Measurements from ENCODE around the gene SLC22A13.
"Not testable (repeated sequence)": the region's sequence is repeated elsewhere in the genome, so short reads cannot be mapped to it uniquely, and the experiment has no call there.

Gene SLC22A13

DNA sequence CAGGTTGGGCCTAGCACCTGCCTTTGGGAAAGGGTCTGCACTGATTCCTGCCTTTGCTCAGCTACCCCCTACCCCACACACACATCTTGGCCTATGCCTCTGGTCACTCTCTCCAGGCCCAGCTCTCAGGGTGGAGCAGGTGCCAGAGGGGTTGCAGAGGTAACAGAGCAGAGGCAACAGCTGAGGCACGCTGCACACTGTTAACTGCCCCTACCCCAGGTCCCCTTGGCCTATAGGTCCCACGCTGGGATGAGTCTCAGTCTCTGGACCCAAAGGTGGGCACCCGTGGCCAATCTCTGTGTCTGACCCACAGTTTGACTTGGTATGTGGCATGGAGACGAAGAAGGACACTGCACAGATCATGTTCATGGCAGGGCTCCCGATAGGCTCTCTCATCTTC, 41.3 kb downstream of the SLC22A13 start:
- DNase-seq, result no peak

DNA sequence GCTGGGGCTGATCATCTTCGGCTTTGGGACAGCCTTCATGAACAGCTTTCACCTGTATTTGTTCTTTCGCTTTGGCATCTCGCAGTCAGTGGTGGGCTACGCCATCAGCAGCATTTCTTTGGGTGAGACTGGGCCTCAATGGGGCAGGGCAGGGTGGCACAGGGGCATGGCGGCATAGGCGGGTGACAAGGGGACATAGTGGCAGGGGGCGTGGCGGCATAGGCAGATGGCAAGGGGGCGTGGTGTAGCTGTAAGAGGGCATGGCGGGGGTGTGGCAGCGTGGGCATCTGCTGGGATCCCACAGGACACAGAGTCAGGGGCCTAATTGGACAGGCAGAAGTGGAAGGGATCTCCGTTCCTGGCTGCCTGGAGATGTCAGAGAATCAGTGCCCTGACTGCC, 42.0 kb downstream of the SLC22A13 start:
- DNase-seq, result no peak

DNA sequence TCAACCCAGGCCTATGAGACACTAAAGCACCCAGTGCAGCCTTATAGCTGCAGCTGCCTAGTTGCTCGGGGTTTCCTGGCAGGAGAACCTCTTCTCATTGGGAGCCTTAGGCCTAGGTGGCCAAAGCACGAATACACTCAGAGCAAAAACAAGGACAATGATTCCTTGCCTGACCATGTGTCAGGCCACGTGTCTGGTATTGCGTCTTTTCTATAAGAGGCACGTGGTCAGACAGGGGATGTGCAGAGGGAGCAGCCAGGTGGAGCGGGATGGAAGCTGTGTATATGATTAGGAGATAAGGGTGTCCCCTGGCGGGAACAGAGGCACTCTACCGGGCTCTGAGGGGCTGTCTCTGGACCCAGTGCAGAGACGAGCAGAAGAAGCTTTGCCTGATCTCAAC, 42.8 kb downstream of the SLC22A13 start:
- no peak for DNase-seq

DNA sequence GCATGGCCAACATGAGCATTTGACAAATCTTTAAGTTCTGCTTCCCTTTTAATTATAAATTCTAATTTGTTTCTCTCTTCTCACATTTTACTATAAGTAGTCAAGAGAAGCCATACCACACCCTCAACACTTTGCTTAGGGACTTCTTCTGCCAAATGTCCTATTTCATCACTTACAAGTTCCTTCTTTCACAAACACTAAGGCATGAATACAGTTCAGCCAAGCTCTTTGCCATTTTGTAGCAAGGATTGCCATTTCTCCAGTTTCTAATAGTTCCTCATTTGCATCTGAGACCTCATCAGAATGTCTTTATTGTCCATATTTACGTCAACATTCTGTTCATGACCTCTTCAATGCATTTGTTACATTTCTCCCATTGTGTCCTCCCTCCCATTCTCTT, 45.9 kb downstream of the SLC22A13 start:
- no peak for DNase-seq

DNA sequence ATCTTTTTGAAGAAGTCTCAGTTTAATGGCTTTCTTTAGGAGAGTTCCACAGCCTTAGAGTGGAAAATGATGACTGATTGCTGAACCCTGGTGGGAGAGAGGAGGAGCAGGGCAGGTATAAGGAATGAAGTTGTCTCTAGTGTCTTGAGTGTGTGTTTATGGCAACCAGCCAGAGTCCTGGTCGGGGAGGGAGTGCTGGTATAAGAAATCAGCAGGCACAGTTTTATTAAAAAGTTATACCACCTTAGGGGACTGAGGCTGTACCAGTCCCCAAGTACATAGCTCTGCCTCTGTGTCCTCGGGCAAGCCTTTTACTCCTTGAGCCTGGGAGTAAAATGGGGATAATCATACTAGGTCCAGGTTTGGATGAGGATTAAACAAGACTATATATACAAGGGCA, 46.3 kb downstream of the SLC22A13 start:
- no peak for DNase-seq

DNA sequence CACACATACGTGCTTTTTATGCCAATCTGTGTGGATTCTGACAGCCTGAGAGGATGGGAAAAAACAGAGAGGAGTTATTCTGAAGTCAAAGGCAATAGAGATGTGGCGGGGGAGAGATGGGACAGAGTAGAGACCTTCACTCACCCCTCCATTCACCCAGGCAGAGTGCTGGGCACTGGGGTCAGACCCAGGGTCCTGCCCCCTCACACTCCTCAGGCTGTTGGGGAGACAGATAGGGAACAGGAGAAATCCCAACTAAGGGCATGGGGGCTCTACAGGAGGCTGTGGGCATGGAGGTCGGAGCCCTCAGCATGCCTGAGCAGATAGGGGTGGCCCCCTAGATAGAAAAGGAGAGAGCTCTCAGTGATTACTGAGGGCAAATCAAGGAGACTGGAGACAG, 46.7 kb downstream of the SLC22A13 start:
- DNase-seq, result no peak

DNA sequence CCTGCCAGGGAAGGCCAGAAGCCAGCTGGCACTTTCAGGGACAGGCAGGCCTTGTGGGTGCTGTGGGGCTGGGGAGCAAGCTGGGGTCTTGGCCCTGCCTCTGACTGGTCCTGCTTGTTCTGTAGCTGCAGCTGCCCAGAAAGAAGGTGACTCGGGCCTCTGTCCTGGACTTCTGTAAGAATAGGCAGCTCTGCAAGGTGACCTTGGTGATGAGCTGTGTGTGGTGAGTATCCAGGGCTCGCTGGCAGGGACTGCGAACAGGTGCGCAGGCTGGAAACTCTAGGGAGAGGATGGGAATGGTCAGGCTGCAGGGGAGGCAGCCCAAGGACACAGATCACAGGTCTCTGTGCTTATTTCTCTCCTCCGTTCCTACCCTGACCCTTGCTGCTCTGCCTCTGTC, 47.7 kb downstream of the SLC22A13 start:
- no peak for DNase-seq

DNA sequence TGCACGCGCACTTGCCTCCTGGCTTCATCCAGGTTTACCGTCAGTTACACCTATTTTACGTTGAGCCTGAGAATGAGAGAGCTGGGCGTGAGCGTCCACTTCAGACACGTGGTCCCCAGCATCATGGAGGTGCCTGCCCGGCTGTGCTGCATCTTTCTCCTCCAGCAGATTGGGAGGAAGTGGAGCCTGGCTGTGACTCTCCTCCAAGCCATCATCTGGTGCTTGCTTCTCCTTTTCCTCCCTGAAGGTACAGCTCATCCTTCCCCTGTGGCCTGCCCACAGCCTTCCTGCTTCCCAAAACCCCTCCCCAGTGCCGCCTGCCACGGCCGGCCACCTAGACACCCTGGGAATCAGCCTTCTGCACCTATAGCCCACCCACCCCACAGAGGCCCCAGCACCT, 48.1 kb downstream of the SLC22A13 start:
- no peak for DNase-seq

DNA sequence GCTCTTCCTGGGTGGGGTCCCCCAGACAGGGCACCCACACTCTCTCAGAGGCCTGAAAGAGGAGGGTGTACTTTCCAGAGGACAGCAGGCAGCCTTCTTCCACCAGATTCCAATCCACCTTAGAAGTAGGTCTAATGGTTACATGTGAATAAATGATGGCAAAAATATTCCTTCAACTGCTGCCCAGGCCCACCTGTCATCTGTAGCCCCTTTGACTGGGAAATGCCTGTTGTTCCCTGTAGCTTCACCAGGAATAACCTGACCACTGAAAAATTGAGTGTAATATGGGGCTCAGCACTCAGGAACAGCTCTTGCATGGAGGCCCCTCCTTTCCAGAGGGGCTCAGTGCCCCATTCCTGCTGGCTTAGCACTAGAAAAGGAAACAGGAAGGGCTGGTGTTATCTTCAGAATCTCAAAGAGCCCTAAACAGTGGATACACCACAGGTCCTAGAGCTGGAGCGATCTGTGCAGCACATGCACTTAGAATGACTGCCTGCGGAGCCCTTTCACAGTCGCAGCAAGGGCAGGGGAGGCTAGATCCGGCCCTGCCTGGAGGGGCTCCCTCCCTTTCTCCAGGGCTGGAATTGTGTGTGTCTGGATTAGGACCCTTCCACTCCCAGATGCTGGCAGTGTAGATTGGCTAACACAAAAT, 48.6 kb downstream of the SLC22A13 start:
- no peak for DNase-seq

DNA sequence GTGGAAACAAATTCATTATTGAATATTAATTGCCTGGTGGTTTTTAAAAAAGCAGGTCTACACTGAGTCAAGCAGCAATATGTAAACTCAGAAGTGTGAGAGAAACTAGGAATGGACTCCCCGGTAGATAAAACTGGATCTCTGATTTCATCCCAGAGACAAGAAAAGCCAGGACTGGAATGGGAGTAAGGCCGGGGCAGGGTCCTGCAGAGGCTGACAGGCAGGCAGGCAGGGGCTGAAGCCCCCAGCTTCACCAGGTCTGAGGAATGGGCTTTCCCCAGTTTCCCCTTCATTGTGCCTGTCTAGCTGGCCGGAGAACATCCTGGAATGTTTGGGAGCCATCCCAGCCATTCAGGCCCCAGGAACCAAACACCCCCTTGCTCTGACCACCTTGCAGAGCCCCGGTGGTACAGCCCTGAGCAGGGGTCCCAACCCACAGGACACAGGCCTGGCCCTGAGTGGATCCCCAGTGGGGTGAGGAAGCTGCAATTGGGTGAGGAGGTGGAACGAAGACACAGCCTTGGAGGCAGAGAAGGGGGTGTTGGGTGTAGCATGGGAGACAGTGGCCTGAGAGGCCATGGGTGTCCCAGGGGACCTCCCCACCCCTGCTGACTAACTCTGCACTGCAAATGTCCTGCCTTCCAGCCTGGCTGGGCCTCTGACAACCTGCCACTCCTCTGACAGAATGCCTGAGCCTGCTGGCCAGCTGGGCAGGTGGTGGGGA, 49.3 kb downstream of the SLC22A13 start:
- DNase-seq, result no peak

DNA sequence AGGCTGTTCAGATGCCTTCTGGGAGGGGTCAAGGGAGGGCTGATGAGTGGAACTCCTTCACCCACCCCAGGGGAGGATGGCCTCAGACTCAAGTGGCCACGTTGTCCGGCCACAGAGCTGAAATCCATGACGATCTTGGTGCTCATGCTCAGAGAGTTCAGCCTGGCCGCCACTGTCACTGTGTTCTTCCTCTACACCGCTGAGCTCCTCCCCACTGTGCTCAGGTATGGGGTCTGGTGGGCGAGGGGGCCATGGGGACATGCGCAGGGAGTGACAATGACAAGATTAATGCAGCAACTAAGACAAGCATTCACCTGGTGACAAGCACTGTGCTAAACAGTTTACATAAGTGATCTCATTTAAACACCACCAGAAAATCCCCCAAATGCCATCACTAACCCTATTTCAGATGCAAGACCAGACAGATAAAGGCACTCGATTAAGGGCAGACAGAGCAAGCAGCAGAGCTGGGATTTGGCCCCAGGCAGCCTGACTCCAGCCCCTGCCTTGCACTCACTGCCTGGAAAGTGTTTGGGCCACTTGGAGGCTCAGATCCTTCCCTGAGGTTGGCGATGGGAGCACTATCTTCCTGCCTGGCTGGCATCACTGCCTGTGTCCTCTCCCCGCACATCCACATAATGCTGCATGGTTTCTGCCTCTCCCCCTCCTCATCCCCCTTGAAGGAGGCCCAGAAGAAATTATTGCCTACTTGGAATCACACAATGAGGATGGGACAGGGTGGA, 50.0 kb downstream of the SLC22A13 start:
- no peak for DNase-seq

DNA sequence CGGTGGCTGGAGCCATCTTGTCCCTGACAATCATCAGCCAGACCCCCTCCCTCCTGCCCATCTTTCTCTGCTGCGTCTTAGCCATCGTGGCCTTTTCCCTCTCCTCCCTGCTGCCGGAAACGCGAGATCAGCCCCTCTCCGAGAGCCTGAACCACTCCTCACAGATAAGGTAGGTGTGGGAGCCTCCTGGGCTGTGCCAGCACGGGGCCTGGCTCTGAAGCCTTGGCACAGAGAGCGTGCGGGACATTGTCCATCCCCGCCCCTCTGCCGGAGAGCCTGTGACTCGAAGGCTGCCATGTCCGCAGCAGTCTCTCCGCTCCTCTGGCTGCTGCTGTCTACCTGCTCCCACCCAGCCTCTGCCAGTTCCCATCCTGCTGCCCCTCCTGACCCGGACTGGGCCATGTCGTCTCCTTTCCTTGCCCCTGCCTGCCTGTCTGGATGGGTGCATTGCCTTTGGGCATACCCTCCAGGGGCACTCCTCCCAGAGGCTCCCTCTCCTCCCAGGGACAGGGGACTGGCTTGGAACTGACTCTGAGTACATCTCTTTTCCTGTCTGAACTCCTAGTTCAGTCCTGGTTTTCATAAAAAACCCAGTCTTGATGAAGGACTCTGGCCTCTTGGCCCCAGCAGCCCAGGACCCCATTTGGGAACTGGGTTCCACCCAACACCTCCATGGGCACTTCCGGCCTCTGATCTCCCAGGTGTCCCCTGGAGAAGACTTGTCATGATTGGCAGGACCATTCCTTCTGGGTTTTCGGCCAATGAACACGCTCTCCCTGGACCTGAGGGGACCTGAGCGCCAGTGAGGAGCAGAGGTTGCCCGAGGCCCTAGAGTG, 51.0 kb downstream of the SLC22A13 start:
- DNase-seq, result no peak

DNA sequence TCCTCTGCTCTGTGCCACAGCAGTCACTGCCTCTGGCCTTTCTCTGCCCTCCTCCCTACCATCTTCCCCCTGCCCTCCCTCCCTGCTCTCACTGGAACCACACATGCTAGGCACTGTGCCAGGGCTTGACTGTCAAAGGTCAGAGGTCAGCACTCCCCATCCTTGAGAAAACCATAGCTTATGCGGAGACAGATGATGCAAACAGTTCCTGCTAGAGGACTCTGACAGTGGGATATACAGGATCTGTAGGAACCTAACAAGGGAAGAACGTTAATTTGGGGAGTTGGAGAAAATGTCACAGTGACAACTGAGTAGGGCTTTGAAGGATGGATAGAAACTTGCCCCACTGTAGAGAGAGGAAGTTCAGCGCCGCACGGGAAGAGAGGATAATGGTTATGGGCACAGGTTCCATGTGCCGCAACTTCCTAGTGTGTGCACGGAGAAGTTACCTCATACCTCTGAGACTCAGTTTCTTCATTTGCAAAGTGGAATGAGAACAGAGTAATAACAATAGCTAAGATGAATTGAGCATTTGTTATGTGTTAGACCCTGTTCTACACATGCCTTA, 51.7 kb downstream of the SLC22A13 start:
- DNase-seq, result no peak

DNA sequence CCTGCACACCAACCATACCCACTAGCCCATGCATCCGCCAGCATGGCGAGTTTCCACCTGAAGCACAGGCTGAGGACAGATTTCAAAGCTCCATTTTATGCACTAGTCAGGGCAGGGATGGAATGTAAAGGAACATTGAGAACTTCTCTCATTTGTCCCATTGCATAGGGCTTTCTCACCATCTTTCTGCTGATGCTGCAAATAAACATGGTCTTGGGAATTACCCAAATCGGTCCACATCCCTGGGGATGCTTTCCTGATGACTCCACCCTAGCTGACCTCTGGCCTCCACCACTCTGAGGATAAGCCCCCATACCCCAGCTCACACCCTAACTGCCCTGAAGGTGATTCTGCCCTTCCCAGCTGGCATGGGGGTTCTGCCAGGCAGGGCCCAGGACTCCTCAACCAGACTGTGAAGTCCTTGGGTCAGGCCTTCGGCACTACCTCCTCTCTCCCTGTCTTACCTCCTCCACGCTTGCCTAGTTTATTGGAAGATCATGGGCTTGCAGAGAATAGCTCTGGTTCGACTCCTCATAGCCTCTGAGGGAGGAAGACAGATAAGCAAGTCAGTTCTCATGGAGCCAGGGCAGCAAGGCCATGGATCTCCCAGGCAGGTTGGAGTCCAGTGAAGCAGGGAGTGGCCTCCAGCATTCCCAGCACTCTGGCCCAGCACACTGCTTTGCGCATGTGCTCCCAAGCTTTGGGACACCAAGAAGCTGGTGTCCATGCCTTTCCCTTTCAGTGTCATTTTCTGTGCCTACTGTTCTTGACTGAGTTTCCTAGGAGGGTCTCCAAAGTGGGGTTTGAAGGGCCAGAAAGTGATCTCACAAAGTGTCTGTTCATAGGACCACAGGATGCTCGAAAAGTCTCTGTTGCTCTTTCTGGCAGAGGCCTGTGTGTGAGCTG, 53.4 kb downstream of the SLC22A13 start:
- no peak for DNase-seq

DNA sequence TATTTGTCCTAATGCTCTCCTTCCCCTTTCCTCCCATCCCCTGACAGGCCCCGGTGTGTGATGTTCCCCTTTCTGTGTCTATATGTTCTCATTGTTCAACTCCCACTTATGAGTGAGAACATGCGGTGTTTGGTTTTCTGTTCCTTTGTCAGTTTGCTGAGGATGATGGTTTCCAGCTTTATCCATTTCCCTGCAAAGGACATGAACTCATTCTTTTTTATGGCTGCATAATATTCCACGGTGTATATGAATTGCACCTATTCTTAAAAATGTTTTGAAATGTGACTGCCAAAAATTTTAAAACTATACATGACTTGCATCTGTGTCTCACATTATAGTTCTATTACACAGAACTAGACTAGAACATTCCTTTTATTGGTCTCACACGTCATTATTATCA, 55.0 kb downstream of the SLC22A13 start:
- DNase-seq, result not testable (repeated sequence)

DNA sequence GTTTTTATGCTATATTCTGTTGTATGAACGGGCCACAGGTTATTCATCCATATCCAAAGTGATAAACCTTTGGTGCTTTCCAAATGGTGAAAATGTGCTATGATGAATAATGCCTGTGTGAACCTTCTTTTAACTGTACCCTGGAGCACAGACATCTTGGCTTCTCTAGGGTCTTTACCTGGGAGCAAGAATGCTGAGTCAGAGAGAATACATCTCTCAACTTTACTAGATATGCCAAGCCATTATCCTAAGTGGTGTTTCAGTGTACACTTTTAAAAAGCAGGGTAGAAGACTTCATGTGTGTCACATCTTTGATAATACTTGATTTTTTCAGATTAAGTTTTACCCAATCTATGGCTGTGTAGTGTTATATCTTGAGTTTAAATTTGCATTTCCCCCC, 57.4 kb downstream of the SLC22A13 start:
- DNase-seq, result no peak

DNA sequence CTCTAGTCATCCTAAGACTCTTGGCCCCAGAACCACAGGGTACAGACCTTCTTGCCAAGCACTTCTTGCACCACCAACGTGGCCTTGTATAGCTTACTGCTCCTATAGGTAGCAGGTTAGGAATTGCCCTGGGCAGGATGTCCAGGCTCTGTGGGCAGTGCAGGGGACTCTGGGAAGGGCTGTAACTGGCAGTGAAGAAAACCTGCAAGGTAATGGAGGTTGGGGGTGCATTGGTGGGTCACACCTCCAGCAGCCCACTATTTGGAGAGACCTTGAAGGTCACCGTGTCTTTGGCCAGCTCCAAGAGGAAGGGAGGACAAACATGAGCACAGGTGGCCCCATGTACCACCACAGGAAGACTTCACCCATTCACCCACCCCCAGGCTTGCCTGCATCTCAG, 59.6 kb downstream of the SLC22A13 start:
- no peak for DNase-seq

DNA sequence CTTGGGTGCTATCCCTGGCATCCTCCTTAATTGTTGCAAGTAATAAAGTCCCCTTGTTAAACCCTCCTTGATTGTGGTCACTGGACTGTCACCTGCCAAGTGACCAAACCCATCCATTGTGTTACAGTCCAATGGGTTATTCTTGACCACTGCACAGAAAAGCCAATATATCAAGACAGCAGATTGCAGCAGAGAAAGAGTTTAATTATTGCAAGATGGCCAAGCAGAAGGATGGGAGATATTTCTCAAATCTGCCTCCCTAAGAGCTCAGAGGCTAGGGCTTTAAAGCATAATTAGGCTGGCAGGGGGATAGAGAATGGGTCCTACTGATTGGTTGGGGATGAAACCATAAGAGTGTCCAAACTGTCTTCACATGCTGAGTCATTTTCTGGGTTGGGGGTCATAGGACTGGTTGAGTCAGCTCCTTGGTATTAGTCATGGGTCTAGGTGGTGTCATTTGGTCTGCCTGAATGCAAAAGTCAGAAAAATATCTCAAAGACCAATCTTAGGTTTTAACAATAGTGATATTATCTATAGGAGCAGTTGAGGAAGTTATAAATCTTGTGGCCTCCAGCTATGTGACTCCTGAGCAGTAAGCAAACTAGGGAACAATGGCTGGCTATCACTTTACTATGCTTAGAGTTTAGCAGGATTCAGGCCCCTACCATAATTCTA, 61.9 kb downstream of the SLC22A13 start:
- DNase-seq, result peak in 1 of 5 donors; percentile 23

All from T-helper 1 cell (primary cell).